GM23338 (cell line): ENCODE data around the gene SLC5A2. TPM values are rescaled to one million over a fixed set of nuclear protein-coding genes. Genes with fewer than 3 reads are reported as not detected.

Experiments used
- ATAC-seq: fragments of 200-7000 bp; cut with Tn5 transposase; 3 replicates; pipeline ENCODE4 v1.9.1; 2020
- DNase-seq: peaks from one replicate; pipeline ENCODE4 v3.0.0-alpha.2; 2015; ENCODE audit warnings: low spot score
- H2AFZ ChIP-seq: fragments of 200-600 bp; sonication (generic); 2 replicates; pipeline ENCODE4 v1.8.0; 2016; ENCODE audit warnings: antibody characterized with exemption, mild to moderate bottlenecking, moderate library complexity
- H3F3A ChIP-seq: fragments of 200-600 bp; sonication (generic); replicated peaks from 2 replicates; pipeline ENCODE4 v1.8.0; 2017; ENCODE audit warnings: antibody characterized with exemption, mixed run types, low read depth
- H3K27ac ChIP-seq: fragments of 200-600 bp; sonication (generic); 2 replicates; pipeline ENCODE4 v1.6.1; 2016; ENCODE audit warnings: low read depth
- H3K27me3 ChIP-seq: fragments of 200-600 bp; sonication (generic); 2 replicates; pipeline ENCODE4 v1.8.0; 2016; ENCODE audit warnings: mild to moderate bottlenecking, mixed run types, moderate library complexity; ENCODE audit not compliant: insufficient read depth
- H3K36me3 ChIP-seq: fragments of 200-600 bp; sonication (generic); 2 replicates; pipeline ENCODE4 v1.8.0; 2016; ENCODE audit warnings: mild to moderate bottlenecking; ENCODE audit not compliant: insufficient read depth
- H3K4me1 ChIP-seq: fragments of 200-600 bp; sonication (generic); 2 replicates; pipeline ENCODE4 v1.8.0; 2016; ENCODE audit warnings: mild to moderate bottlenecking, moderate library complexity; ENCODE audit not compliant: insufficient read depth
- H3K4me2 ChIP-seq: fragments of 200-600 bp; sonication (generic); 2 replicates; pipeline ENCODE4 v1.7.1; 2017; ENCODE audit warnings: mixed run types
- H3K4me3 ChIP-seq: fragments of 200-600 bp; sonication (generic); 2 replicates; pipeline ENCODE4 v1.6.1; 2016; ENCODE audit warnings: mixed run types
- H3K79me2 ChIP-seq: fragments of 200-600 bp; sonication (generic); replicated peaks from 2 replicates; pipeline ENCODE4 v1.8.0; 2017; ENCODE audit warnings: mild to moderate bottlenecking; ENCODE audit not compliant: insufficient read depth
- H3K9me2 ChIP-seq: fragments of 200-600 bp; sonication (generic); 2 replicates; pipeline ENCODE4 v1.8.0; 2017; ENCODE audit not compliant: insufficient read depth
- H4K20me1 ChIP-seq: fragments of 200-600 bp; sonication (generic); replicated peaks from 2 replicates; pipeline ENCODE4 v1.8.0; 2017; ENCODE audit warnings: mild to moderate bottlenecking; ENCODE audit not compliant: insufficient read depth
- H3K27ac Mint-ChIP-seq: 2 replicates; pipeline ENCODE4 v1.8.0; 2020; ENCODE audit warnings: inconsistent platforms, mild to moderate bottlenecking, moderate library complexity, mixed read lengths
- H3K27me3 Mint-ChIP-seq: 3 replicates; pipeline ENCODE4 v1.8.0; 2022; ENCODE audit warnings: low read depth, mild to moderate bottlenecking, moderate library complexity, mixed read lengths, inconsistent platforms; ENCODE audit not compliant: insufficient read depth, poor library complexity
- H3K36me3 Mint-ChIP-seq: 3 replicates; pipeline ENCODE4 v1.8.0; 2021; ENCODE audit warnings: low read depth, mild to moderate bottlenecking, inconsistent platforms, moderate library complexity, mixed read lengths
- H3K4me1 Mint-ChIP-seq: 3 replicates; pipeline ENCODE4 v1.8.0; 2020; ENCODE audit warnings: mild to moderate bottlenecking, inconsistent platforms, mixed read lengths
- H3K4me3 Mint-ChIP-seq: 3 replicates; pipeline ENCODE4 v1.8.0; 2021; ENCODE audit warnings: moderate library complexity, mild to moderate bottlenecking, inconsistent platforms, mixed read lengths
- H3K9me3 Mint-ChIP-seq: 3 replicates; pipeline ENCODE4 v1.8.0; 2020; ENCODE audit warnings: moderate library complexity, mild to moderate bottlenecking, inconsistent platforms, mixed read lengths
- CREB1 ChIP-seq: fragments of 250-450 bp; sonication (Bioruptor Pico); IDR thresholded peaks from 2 replicates; pipeline ENCODE4 v1.5.0; 2020; ENCODE audit warnings: low read depth, mild to moderate bottlenecking, moderate library complexity
- CTCF ChIP-seq, 2 experiments: fragments of 200-600 bp in 1 of 2; sonication (generic) in 1 of 2; conservative IDR thresholded peaks; 2 replicates each; pipeline versions ENCODE4 v1.5.1 to v1.6.1; 2016 to 2017; ENCODE audit warnings: antibody characterized with exemption in 2 of 2, low read depth in 2 of 2, mild to moderate bottlenecking in 2 of 2, moderate library complexity in 1 of 2
- EZH2 ChIP-seq: fragments of 200-600 bp; sonication (generic); IDR thresholded peaks from one replicate; pipeline ENCODE4 v1.8.0; 2017; ENCODE audit warnings: antibody characterized with exemption, mild to moderate bottlenecking, low read depth; ENCODE audit not compliant: unreplicated experiment
- EZH2phosphoT487 ChIP-seq: fragments of 200-600 bp; sonication (generic); IDR thresholded peaks from one replicate; pipeline ENCODE4 v1.8.1; 2018; ENCODE audit warnings: antibody characterized with exemption; ENCODE audit not compliant: unreplicated experiment
- JUNB ChIP-seq: IDR thresholded peaks from one replicate; pipeline ENCODE4 v1.6.1; 2016; ENCODE audit warnings: antibody characterized with exemption; ENCODE audit not compliant: unreplicated experiment
- POLR2AphosphoS5 ChIP-seq: IDR thresholded peaks from 2 replicates; pipeline ENCODE4 v1.6.1; 2016; ENCODE audit warnings: antibody characterized with exemption, low read depth
- ZNF114 ChIP-seq: fragments of 250-450 bp; sonication (Bioruptor Pico); IDR thresholded peaks from 2 replicates; pipeline ENCODE4 v1.5.0; 2020; ENCODE audit warnings: mild to moderate bottlenecking, moderate library complexity
- ZNF331 ChIP-seq: fragments of 250-450 bp; sonication (Bioruptor Pico); IDR thresholded peaks from 2 replicates; pipeline ENCODE4 v1.5.0; 2020; ENCODE audit warnings: low read depth, mild to moderate bottlenecking, moderate library complexity
- ZNF462 ChIP-seq: fragments of 250-450 bp; sonication (Bioruptor Pico); IDR thresholded peaks from 2 replicates; pipeline ENCODE4 v1.5.0; 2020; ENCODE audit warnings: mild to moderate bottlenecking, moderate library complexity
- polyA plus RNA-seq: library from polyadenylated mRNA; unstranded; fragments of >200 nt; fragmentation: Nextera tagmentation; extraction: Ambion mirVana; gene quantifications from 2 replicates; pipeline ENCODE4 v1.2.1, GENCODE V29; 2016
- total RNA-seq: library from RNA; depleted of rRNA; stranded (reverse); fragments of >200 nt; shearing (Covaris generic); gene quantifications from 2 replicates; pipeline ENCODE4 v1.2.3, GENCODE V29; 2014
- TF ChIP-seq, protein P1 (sequence below): IDR thresholded peaks from one replicate; pipeline ENCODE4 v1.6.1; 2018; ENCODE audit warnings: antibody characterized with exemption; ENCODE audit not compliant: unreplicated experiment

Gene SLC5A2
- total and polyA plus RNA-seq, 2 experiments from 2014 or later: 0.76 to 3.6 TPM

- no peak for TF ChIP-seq ZNF462
Observed at GRCh38 chr16:31461921-31462804, 20.8 kb upstream of the SLC5A2 start (continued).

DNA sequence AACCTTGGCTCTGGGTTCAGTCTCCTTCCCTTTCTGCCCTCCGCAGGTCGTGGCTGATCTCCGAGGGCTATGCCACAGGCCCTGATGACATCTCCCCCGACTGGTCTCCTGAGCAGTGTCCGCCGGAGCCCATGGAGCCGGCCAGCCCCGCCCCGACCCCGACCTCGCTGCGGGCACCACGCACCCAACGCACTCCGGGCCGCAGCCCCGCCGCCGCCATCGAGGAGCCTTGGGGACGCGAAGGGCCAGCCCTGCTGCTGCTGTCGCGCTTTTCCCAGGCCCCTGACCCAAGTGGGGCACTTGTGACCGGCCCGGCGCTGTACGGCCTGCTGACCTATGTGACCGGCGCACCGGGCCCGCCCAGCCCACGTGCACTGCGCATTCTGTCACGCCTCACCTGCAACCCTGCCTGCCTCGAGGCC, 18.6 kb upstream of the SLC5A2 start:
- Histone ChIP-seq H3K79me2 (no peaks in the 10 kb centered on the region), H3K27ac (no peak overlapping the region), H3K4me3 (no peak overlapping the region), H3F3A (peaks cover 4% of the 10 kb centered on the region; the same call in 1 of the 2 replicates), H2AFZ (no peak overlapping the region), H3K36me3 (no peaks in the 10 kb centered on the region; the same call in 1 of the 2 replicates), H4K20me1 (no peaks in the 10 kb centered on the region; the same call in 1 of the 2 replicates), H3K9me2 (no peaks in the 10 kb centered on the region), H3K4me2 (no peak overlapping the region), H3K27me3 (no peaks in the 10 kb centered on the region), H3K4me1 (no peaks in the 10 kb centered on the region)
- Mint-ChIP-seq H3K27ac (no peak overlapping the region), H3K27me3 (peaks cover 2% of the 10 kb centered on the region), H3K9me3 (no peaks in the 10 kb centered on the region; the same call in 2 of the 3 replicates), H3K36me3 (peaks cover 29% of the 10 kb centered on the region), H3K4me1 (peaks cover 3% of the 10 kb centered on the region), H3K4me3 (no peak overlapping the region)
- DNase-seq (no peak), ATAC-seq (no peak)
- TF ChIP-seq, protein P1, sequence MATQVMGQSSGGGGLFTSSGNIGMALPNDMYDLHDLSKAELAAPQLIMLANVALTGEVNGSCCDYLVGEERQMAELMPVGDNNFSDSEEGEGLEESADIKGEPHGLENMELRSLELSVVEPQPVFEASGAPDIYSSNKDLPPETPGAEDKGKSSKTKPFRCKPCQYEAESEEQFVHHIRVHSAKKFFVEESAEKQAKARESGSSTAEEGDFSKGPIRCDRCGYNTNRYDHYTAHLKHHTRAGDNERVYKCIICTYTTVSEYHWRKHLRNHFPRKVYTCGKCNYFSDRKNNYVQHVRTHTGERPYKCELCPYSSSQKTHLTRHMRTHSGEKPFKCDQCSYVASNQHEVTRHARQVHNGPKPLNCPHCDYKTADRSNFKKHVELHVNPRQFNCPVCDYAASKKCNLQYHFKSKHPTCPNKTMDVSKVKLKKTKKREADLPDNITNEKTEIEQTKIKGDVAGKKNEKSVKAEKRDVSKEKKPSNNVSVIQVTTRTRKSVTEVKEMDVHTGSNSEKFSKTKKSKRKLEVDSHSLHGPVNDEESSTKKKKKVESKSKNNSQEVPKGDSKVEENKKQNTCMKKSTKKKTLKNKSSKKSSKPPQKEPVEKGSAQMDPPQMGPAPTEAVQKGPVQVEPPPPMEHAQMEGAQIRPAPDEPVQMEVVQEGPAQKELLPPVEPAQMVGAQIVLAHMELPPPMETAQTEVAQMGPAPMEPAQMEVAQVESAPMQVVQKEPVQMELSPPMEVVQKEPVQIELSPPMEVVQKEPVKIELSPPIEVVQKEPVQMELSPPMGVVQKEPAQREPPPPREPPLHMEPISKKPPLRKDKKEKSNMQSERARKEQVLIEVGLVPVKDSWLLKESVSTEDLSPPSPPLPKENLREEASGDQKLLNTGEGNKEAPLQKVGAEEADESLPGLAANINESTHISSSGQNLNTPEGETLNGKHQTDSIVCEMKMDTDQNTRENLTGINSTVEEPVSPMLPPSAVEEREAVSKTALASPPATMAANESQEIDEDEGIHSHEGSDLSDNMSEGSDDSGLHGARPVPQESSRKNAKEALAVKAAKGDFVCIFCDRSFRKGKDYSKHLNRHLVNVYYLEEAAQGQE: no peak
- TF ChIP-seq CTCF (conservative IDR thresholded peaks at IDR 0.05; ENCODE audit: low read depth in 2 of 2): no peak
- TF ChIP-seq JUNB: no peak
- no peak for TF ChIP-seq POLR2AphosphoS5
- TF ChIP-seq EZH2phosphoT487: no peak
- TF ChIP-seq ZNF114: no peak
- no peak for TF ChIP-seq ZNF331
- no peak for TF ChIP-seq EZH2
- no peak for TF ChIP-seq CREB1 (CRISPR knock-in tag)
